ENCODE results near the gene PRR3. TPM values are rescaled to one million over a fixed set of nuclear protein-coding genes. Genes with fewer than 3 reads are reported as not detected.

The PRR3 gene
- total and polyA plus RNA-seq, 9 of the 15 experiments (the other 6 are each of a cell fraction or from before 2014, with no cell fraction given): 23.5 to 59.6 (median 28.8) TPM

DNA sequence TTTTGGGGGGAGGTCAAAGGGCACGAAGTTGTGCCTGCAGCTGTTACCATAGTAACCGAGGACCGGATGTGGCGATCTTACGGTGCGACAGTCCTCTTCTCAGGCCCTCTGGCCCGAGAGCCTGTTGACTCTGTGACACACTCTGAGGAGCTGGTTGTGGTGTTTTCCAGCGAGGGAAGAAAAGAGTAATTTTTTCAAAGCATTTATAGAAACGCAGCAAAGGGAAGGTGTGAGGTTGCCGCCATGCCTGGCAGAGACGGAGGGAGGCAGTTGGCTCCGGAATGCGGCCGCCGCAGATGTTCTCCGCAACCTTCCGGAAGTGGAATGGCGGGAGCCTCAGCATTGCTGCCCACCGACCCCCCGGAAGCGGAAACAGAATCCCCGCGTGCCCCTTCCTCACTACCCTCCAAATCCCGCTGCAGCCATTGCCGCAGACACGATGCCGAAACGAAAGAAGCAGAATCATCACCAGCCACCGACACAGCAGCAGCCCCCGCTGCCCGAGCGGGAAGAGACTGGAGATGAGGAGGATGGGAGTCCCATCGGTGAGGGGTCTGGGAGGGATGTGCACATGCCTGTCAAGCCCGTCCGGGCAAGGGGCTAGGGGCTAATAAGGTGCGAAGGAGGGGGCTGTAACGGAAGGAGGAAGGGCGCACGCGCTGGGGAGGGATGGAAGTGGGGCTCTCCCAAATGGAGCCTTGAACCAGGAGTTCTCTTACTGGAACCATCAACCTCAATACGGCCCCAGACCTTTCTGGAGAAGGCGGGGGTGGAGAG lies at the start of gene PRR3 (continued):
- TF ChIP-seq, protein P1, sequence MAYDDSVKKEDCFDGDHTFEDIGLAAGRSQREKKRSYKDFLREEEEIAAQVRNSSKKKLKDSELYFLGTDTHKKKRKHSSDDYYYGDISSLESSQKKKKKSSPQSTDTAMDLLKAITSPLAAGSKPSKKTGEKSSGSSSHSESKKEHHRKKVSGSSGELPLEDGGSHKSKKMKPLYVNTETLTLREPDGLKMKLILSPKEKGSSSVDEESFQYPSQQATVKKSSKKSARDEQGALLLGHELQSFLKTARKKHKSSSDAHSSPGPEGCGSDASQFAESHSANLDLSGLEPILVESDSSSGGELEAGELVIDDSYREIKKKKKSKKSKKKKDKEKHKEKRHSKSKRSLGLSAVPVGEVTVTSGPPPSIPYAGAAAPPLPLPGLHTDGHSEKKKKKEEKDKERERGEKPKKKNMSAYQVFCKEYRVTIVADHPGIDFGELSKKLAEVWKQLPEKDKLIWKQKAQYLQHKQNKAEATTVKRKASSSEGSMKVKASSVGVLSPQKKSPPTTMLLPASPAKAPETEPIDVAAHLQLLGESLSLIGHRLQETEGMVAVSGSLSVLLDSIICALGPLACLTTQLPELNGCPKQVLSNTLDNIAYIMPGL (CRISPR knock-in tag; IDR thresholded peaks at IDR 0.05): no peak; the same call in none of the 2 replicates
- TF ChIP-seq NR3C1 (CRISPR knock-in tag; IDR thresholded peaks at IDR 0.05) (no peak), HDAC1 (IDR thresholded peaks at IDR 0.05) (peak in 1 of 2 experiments; percentile 85; a peak in 2 of 4 replicates), CBX5 (IDR thresholded peaks at IDR 0.05; ENCODE audit: borderline replicate concordance, low read depth) (0 out of 2 replicates have a peak, but pooled peaks have one; percentile 40), ZNF347 (CRISPR knock-in tag; IDR thresholded peaks at IDR 0.05; ENCODE audit: low read depth) (no peak), ZFX (CRISPR knock-in tag; IDR thresholded peaks at IDR 0.05) (peak; percentile 94), ZNF133 (CRISPR knock-in tag; IDR thresholded peaks at IDR 0.05) (no peak), MBD2 (IDR thresholded peaks at IDR 0.05; ENCODE audit: borderline replicate concordance, low read depth) (no peak), ZNF316 (IDR thresholded peaks at IDR 0.05) (peak; percentile 74), SETDB1 (IDR thresholded peaks at IDR 0.05; ENCODE audit: low read length) (peak; percentile 70), GTF2F1 (IDR thresholded peaks at IDR 0.05; ENCODE audit: low read depth, low read length) (no peak; the same call in 1 of the 2 replicates), ZNF217 (CRISPR knock-in tag; IDR thresholded peaks at IDR 0.05) (no peak)
- TF ChIP-seq, protein P2, sequence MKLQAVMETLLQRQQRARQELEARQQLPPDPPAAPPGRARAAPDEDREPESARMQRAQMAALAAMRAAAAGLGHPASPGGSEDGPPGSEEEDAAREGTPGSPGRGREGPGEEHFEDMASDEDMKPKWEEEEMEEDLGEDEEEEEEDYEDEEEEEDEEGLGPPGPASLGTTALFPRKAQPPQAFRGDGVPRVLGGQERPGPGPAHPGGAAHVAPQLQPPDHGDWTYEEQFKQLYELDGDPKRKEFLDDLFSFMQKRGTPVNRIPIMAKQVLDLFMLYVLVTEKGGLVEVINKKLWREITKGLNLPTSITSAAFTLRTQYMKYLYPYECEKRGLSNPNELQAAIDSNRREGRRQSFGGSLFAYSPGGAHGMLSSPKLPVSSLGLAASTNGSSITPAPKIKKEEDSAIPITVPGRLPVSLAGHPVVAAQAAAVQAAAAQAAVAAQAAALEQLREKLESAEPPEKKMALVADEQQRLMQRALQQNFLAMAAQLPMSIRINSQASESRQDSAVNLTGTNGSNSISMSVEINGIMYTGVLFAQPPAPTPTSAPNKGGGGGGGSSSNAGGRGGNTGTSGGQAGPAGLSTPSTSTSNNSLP (IDR thresholded peaks at IDR 0.05; ENCODE audit: borderline replicate concordance, low read depth, low read length): no peak
- TF ChIP-seq, protein P3, sequence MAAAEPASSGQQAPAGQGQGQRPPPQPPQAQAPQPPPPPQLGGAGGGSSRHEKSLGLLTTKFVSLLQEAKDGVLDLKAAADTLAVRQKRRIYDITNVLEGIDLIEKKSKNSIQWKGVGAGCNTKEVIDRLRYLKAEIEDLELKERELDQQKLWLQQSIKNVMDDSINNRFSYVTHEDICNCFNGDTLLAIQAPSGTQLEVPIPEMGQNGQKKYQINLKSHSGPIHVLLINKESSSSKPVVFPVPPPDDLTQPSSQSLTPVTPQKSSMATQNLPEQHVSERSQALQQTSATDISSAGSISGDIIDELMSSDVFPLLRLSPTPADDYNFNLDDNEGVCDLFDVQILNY (CRISPR knock-in tag; IDR thresholded peaks at IDR 0.05): peak; percentile 62; the same call in 1 of the 2 replicates
- TF ChIP-seq, protein P4, sequence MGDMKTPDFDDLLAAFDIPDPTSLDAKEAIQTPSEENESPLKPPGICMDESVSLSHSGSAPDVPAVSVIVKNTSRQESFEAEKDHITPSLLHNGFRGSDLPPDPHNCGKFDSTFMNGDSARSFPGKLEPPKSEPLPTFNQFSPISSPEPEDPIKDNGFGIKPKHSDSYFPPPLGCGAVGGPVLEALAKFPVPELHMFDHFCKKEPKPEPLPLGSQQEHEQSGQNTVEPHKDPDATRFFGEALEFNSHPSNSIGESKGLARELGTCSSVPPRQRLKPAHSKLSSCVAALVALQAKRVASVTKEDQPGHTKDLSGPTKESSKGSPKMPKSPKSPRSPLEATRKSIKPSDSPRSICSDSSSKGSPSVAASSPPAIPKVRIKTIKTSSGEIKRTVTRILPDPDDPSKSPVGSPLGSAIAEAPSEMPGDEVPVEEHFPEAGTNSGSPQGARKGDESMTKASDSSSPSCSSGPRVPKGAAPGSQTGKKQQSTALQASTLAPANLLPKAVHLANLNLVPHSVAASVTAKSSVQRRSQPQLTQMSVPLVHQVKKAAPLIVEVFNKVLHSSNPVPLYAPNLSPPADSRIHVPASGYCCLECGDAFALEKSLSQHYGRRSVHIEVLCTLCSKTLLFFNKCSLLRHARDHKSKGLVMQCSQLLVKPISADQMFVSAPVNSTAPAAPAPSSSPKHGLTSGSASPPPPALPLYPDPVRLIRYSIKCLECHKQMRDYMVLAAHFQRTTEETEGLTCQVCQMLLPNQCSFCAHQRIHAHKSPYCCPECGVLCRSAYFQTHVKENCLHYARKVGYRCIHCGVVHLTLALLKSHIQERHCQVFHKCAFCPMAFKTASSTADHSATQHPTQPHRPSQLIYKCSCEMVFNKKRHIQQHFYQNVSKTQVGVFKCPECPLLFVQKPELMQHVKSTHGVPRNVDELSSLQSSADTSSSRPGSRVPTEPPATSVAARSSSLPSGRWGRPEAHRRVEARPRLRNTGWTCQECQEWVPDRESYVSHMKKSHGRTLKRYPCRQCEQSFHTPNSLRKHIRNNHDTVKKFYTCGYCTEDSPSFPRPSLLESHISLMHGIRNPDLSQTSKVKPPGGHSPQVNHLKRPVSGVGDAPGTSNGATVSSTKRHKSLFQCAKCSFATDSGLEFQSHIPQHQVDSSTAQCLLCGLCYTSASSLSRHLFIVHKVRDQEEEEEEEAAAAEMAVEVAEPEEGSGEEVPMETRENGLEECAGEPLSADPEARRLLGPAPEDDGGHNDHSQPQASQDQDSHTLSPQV (IDR thresholded peaks at IDR 0.05): peak; percentile 67
